Measurements from ENCODE around the gene ETV1.

The ETV1 gene

GRCh38 chr7:13989126-13989948 lies at the start of gene ETV1:
Gene ETV1, minus strand, starts transcription at chr7:13989666. Its CDS starts 614 bp downstream, at chr7:13989052.
- Mint-ChIP-seq H3K9me3 (no peaks in the 10 kb centered on the region), H3K27me3 (peaks cover 1% of the 10 kb centered on the region), H3K36me3 (no peaks in the 10 kb centered on the region), H3K4me3 (no peak within 1 kb of the TSS), H3K4me1 (no peaks in the 10 kb centered on the region), H3K27ac (no peak within 1 kb of the TSS)
- no peak for ATAC-seq (ENCODE audit: low read depth)
- DNase-seq (ENCODE audit: low spot score in 2 of 2): no peak

- no peak overlapping the region for H3K4me3 Mint-ChIP-seq
- ATAC-seq (ENCODE audit: low read depth) (no peak), DNase-seq (ENCODE audit: low spot score in 2 of 2) (no peak)
- H3K36me3 Mint-ChIP-seq: no peaks in the 10 kb centered on the region
- no peaks in the 10 kb centered on the region for H3K9me3 Mint-ChIP-seq
- H3K27ac Mint-ChIP-seq: no peak overlapping the region
- no peaks in the 10 kb centered on the region for H3K27me3 Mint-ChIP-seq
- H3K4me1 Mint-ChIP-seq: no peaks in the 10 kb centered on the region
These were observed 34.9 kb upstream of the ETV1 start for GRCh38 chr7:14024406-14024805.

GRCh38 chr7:14023838-14024237 lies 34.4 kb upstream of the ETV1 start:
- no peaks in the 10 kb centered on the region for H3K4me1 Mint-ChIP-seq
- H3K4me3 Mint-ChIP-seq: no peak overlapping the region
- ATAC-seq (ENCODE audit: low read depth): no peak
- H3K9me3 Mint-ChIP-seq: no peaks in the 10 kb centered on the region
- H3K36me3 Mint-ChIP-seq: no peaks in the 10 kb centered on the region
- DNase-seq (ENCODE audit: low spot score in 2 of 2): no peak
- no peak overlapping the region for H3K27ac Mint-ChIP-seq
- H3K27me3 Mint-ChIP-seq: no peaks in the 10 kb centered on the region

- peaks cover 1% of the 10 kb centered on the region for H3K9me3 Mint-ChIP-seq
- H3K27me3 Mint-ChIP-seq: peaks cover 2% of the 10 kb centered on the region
- no peaks in the 10 kb centered on the region for H3K4me1 Mint-ChIP-seq
These were observed 33.9 kb upstream of the ETV1 start for GRCh38 chr7:14023342-14023741.

GRCh38 chr7:14021069-14021468 lies 31.6 kb upstream of the ETV1 start:
- H3K4me1 Mint-ChIP-seq: no peaks in the 10 kb centered on the region
- ATAC-seq (ENCODE audit: low read depth) (no peak), DNase-seq (ENCODE audit: low spot score in 2 of 2) (no peak)
- H3K4me3 Mint-ChIP-seq: no peak overlapping the region
- H3K27me3 Mint-ChIP-seq: peaks cover 2% of the 10 kb centered on the region
- H3K27ac Mint-ChIP-seq: no peak overlapping the region
- no peaks in the 10 kb centered on the region for H3K36me3 Mint-ChIP-seq
- peaks cover 1% of the 10 kb centered on the region for H3K9me3 Mint-ChIP-seq

More at GRCh38 chr7:14023342-14023741, 33.9 kb upstream of the ETV1 start:
- H3K27ac Mint-ChIP-seq: no peak overlapping the region
- ATAC-seq (ENCODE audit: low read depth): no peak
- H3K4me3 Mint-ChIP-seq: no peak overlapping the region
- no peak for DNase-seq (ENCODE audit: low spot score in 2 of 2)
- H3K36me3 Mint-ChIP-seq: no peaks in the 10 kb centered on the region

- H3K27ac Mint-ChIP-seq: no peak overlapping the region
- peaks cover 1% of the 10 kb centered on the region for H3K9me3 Mint-ChIP-seq
- H3K4me1 Mint-ChIP-seq: no peaks in the 10 kb centered on the region
- H3K36me3 Mint-ChIP-seq: no peaks in the 10 kb centered on the region
- H3K4me3 Mint-ChIP-seq: no peak overlapping the region
- peaks cover 2% of the 10 kb centered on the region for H3K27me3 Mint-ChIP-seq
- ATAC-seq (ENCODE audit: low read depth): no peak
- no peak for DNase-seq (ENCODE audit: low spot score in 2 of 2)
These were observed 31.0 kb upstream of the ETV1 start for GRCh38 chr7:14020339-14020900.

- H3K27me3 Mint-ChIP-seq: peaks cover 2% of the 10 kb centered on the region
- no peaks in the 10 kb centered on the region for H3K36me3 Mint-ChIP-seq
- no peak for DNase-seq (ENCODE audit: low spot score in 2 of 2)
- ATAC-seq (ENCODE audit: low read depth): no peak
- H3K4me1 Mint-ChIP-seq: no peaks in the 10 kb centered on the region
- no peak overlapping the region for H3K27ac Mint-ChIP-seq
- H3K4me3 Mint-ChIP-seq: no peak overlapping the region
- H3K9me3 Mint-ChIP-seq: peaks cover 1% of the 10 kb centered on the region
These were observed 29.3 kb upstream of the ETV1 start for GRCh38 chr7:14018751-14019150.

- H3K27ac Mint-ChIP-seq: no peak overlapping the region
- H3K36me3 Mint-ChIP-seq: no peaks in the 10 kb centered on the region
- no peak for DNase-seq (ENCODE audit: low spot score in 2 of 2)
- H3K4me3 Mint-ChIP-seq: no peak overlapping the region
- no peak for ATAC-seq (ENCODE audit: low read depth)
- H3K4me1 Mint-ChIP-seq: no peaks in the 10 kb centered on the region
- peaks cover 1% of the 10 kb centered on the region for H3K9me3 Mint-ChIP-seq
- H3K27me3 Mint-ChIP-seq: peaks cover 2% of the 10 kb centered on the region
These were observed 27.5 kb upstream of the ETV1 start for GRCh38 chr7:14016950-14017349.

GRCh38 chr7:14013898-14014297 lies 24.4 kb upstream of the ETV1 start:
- Mint-ChIP-seq H3K27me3 (peaks cover 2% of the 10 kb centered on the region), H3K9me3 (peaks cover 1% of the 10 kb centered on the region), H3K27ac (no peak overlapping the region), H3K4me3 (no peak overlapping the region), H3K4me1 (no peaks in the 10 kb centered on the region), H3K36me3 (no peaks in the 10 kb centered on the region)
- no peak for DNase-seq (ENCODE audit: low spot score in 2 of 2)
- no peak for ATAC-seq (ENCODE audit: low read depth)

- H3K4me1 Mint-ChIP-seq: no peaks in the 10 kb centered on the region
- H3K9me3 Mint-ChIP-seq: peaks cover 4% of the 10 kb centered on the region
- H3K36me3 Mint-ChIP-seq: no peaks in the 10 kb centered on the region
- ATAC-seq (ENCODE audit: low read depth) (no peak), DNase-seq (ENCODE audit: low spot score in 2 of 2) (no peak)
- no peak overlapping the region for H3K27ac Mint-ChIP-seq
- H3K27me3 Mint-ChIP-seq: no peaks in the 10 kb centered on the region
- H3K4me3 Mint-ChIP-seq: no peak overlapping the region
These were observed 20.3 kb upstream of the ETV1 start for GRCh38 chr7:14009453-14010418.

GRCh38 chr7:14001139-14001538 lies 11.7 kb upstream of the ETV1 start:
- H3K27me3 Mint-ChIP-seq: no peaks in the 10 kb centered on the region
- H3K4me3 Mint-ChIP-seq: no peak overlapping the region
- H3K9me3 Mint-ChIP-seq: peaks cover 8% of the 10 kb centered on the region
- DNase-seq (ENCODE audit: low spot score in 2 of 2) (no peak), ATAC-seq (ENCODE audit: low read depth) (no peak)
- no peak overlapping the region for H3K27ac Mint-ChIP-seq
- no peaks in the 10 kb centered on the region for H3K36me3 Mint-ChIP-seq
- no peaks in the 10 kb centered on the region for H3K4me1 Mint-ChIP-seq

GRCh38 chr7:14000247-14000646 lies 10.8 kb upstream of the ETV1 start:
- H3K4me3 Mint-ChIP-seq: no peak overlapping the region
- no peaks in the 10 kb centered on the region for H3K4me1 Mint-ChIP-seq
- no peak overlapping the region for H3K27ac Mint-ChIP-seq
- ATAC-seq (ENCODE audit: low read depth) (no peak), DNase-seq (ENCODE audit: low spot score in 2 of 2) (no peak)
- H3K9me3 Mint-ChIP-seq: peaks cover 4% of the 10 kb centered on the region
- no peaks in the 10 kb centered on the region for H3K36me3 Mint-ChIP-seq
- no peaks in the 10 kb centered on the region for H3K27me3 Mint-ChIP-seq

GRCh38 chr7:13998866-13999265 lies 9.4 kb upstream of the ETV1 start:
- no peaks in the 10 kb centered on the region for H3K4me1 Mint-ChIP-seq
- no peak overlapping the region for H3K4me3 Mint-ChIP-seq
- H3K27ac Mint-ChIP-seq: no peak overlapping the region
- DNase-seq (ENCODE audit: low spot score in 2 of 2): no peak
- H3K36me3 Mint-ChIP-seq: no peaks in the 10 kb centered on the region
- no peaks in the 10 kb centered on the region for H3K27me3 Mint-ChIP-seq
- peaks cover 4% of the 10 kb centered on the region for H3K9me3 Mint-ChIP-seq
- ATAC-seq (ENCODE audit: low read depth): no peak

- no peaks in the 10 kb centered on the region for H3K4me1 Mint-ChIP-seq
- H3K27me3 Mint-ChIP-seq: no peaks in the 10 kb centered on the region
- ATAC-seq (ENCODE audit: low read depth) (no peak), DNase-seq (ENCODE audit: low spot score in 2 of 2) (no peak)
- no peak overlapping the region for H3K4me3 Mint-ChIP-seq
- no peak overlapping the region for H3K27ac Mint-ChIP-seq
- H3K36me3 Mint-ChIP-seq: no peaks in the 10 kb centered on the region
- peaks cover 4% of the 10 kb centered on the region for H3K9me3 Mint-ChIP-seq
These were observed 3.1 kb upstream of the ETV1 start for GRCh38 chr7:13992596-13992964.

Measured in memory B cell (primary cell).